SK-N-SH (cell line): ENCODE measurements around the gene SCNM1. TPM values are rescaled to one million over a fixed set of nuclear protein-coding genes. Genes with fewer than 3 reads are reported as not detected.
A peak's percentile ranks its signal among the peaks of the same experiment; 100 is the strongest.

Source experiments
- CTCF ChIA-PET: fragments of 300-600, 350-600 bp; formaldehyde crosslinking; extraction: SDS; loops from one replicate; lab custom pipeline; 2021; lab: Yijun Ruan, JAX
- POLR2A ChIA-PET: fragments of 350-600 bp; sonication (Branson Sonifier 250); formaldehyde crosslinking; extraction: SDS; loops from one replicate; lab custom pipeline; 2020; ENCODE audit warnings: antibody characterized with exemption, inconsistent platforms; lab: Yijun Ruan, JAX
- DNase-seq: peaks from one replicate; pipeline ENCODE4 v3.0.0; 2012
- H2AFZ ChIP-seq: fragments of 200-600 bp; sonication (generic); 2 replicates; pipeline ENCODE4 v1.8.1; 2016; ENCODE audit warnings: antibody characterized with exemption, mild to moderate bottlenecking, low read depth
- H3F3A ChIP-seq: fragments of 200-600 bp; sonication (generic); replicated peaks from 2 replicates; pipeline ENCODE3; 2016; ENCODE audit warnings: antibody characterized with exemption, mild to moderate bottlenecking; ENCODE audit not compliant: insufficient read depth
- H3K27ac ChIP-seq, 2 experiments: fragments of 200-500 bp in 1 of 2; fragments of 200-600 bp in 1 of 2; sonication (Bioruptor generic) in 1 of 2; sonication (generic), shearing (Covaris generic) in 1 of 2; 2 replicates each; pipeline versions ENCODE4 v1.5.1 to v1.6.1; 2014 to 2016; ENCODE audit warnings: low read depth in 2 of 2, inconsistent platforms in 1 of 2, low read length in 1 of 2, mild to moderate bottlenecking in 1 of 2, mixed read lengths in 1 of 2
- H3K27me3 ChIP-seq: fragments of 200-600 bp; sonication (generic), shearing (Covaris generic); 2 replicates; pipeline ENCODE4 v1.6.1; 2016; ENCODE audit warnings: mixed run types; ENCODE audit not compliant: insufficient read depth
- H3K36me3 ChIP-seq, 2 experiments: fragments of 200-500 bp in 1 of 2; fragments of 200-600 bp in 1 of 2; sonication (Bioruptor generic) in 1 of 2; sonication (generic) in 1 of 2; replicated peaks in 1 of 2; 2 replicates each; pipeline versions ENCODE3 to v1.5.1; 2014 to 2016; ENCODE audit warnings: low read length in 1 of 2, mild to moderate bottlenecking in 1 of 2; ENCODE audit not compliant: insufficient read depth in 2 of 2, control insufficient read depth in 1 of 2
- H3K4me1 ChIP-seq, 2 experiments: fragments of 200-500 bp in 1 of 2; fragments of 200-600 bp in 1 of 2; sonication (Bioruptor generic) in 1 of 2; sonication (generic), shearing (Covaris generic) in 1 of 2; 2 replicates each; pipeline versions ENCODE4 v1.5.1 to v1.6.1; 2014 to 2016; ENCODE audit warnings: low read depth in 1 of 2, low read length in 1 of 2, mixed run types in 1 of 2; ENCODE audit not compliant: insufficient read depth in 2 of 2, control insufficient read depth in 1 of 2
- H3K4me2 ChIP-seq: fragments of 200-600 bp; sonication (generic), shearing (Covaris generic); 2 replicates; pipeline ENCODE4 v1.6.1; 2017; ENCODE audit warnings: mixed run types
- H3K4me3 ChIP-seq, 2 experiments: fragments of 200-500 bp in 1 of 2; fragments of 200-600 bp in 1 of 2; sonication (Bioruptor generic) in 1 of 2; sonication (generic), shearing (Covaris generic) in 1 of 2; 2 replicates each; pipeline versions ENCODE4 v1.5.1 to v1.8.1; 2014 to 2016; ENCODE audit warnings: low read depth in 2 of 2, inconsistent platforms in 1 of 2, low read length in 1 of 2, mild to moderate bottlenecking in 1 of 2, mixed read lengths in 1 of 2, moderate library complexity in 1 of 2
- H3K79me2 ChIP-seq: fragments of 200-600 bp; sonication (generic); 2 replicates; pipeline ENCODE4 v1.8.1; 2017; ENCODE audit warnings: mild to moderate bottlenecking; ENCODE audit not compliant: insufficient read depth
- H3K9ac ChIP-seq: fragments of 200-600 bp; sonication (generic); 2 replicates; pipeline ENCODE4 v1.6.1; 2017; ENCODE audit warnings: mixed run types
- H3K9me2 ChIP-seq: fragments of 200-600 bp; sonication (generic); 2 replicates; pipeline ENCODE4 v1.6.1; 2017; ENCODE audit warnings: mixed run types
- H3K9me3 ChIP-seq: fragments of 200-600 bp; sonication (generic); 2 replicates; pipeline ENCODE4 v1.6.1; 2017; ENCODE audit warnings: mixed run types, mild to moderate bottlenecking, moderate library complexity
- H4K20me1 ChIP-seq: fragments of 200-600 bp; sonication (generic); 2 replicates; pipeline ENCODE4 v1.6.1; 2017; ENCODE audit warnings: mild to moderate bottlenecking, mixed run types; ENCODE audit not compliant: insufficient read depth
- CHD2 ChIP-seq: fragments of 150-350 bp; IDR thresholded peaks from 2 replicates; pipeline ENCODE4 v1.6.1; 2018; ENCODE audit warnings: low read length; ENCODE audit not compliant: partially characterized antibody
- MEF2A ChIP-seq: IDR thresholded peaks from 2 replicates; pipeline ENCODE4 v1.4.0; 2012; ENCODE audit warnings: low read depth, borderline replicate concordance
- NRF1 ChIP-seq: IDR thresholded peaks from 2 replicates; pipeline ENCODE4 v1.6.1; 2012; ENCODE audit warnings: low read depth, mild to moderate bottlenecking, low read length
- POLR2AphosphoS5 ChIP-seq: IDR thresholded peaks from 2 replicates; pipeline ENCODE4 v1.6.1; 2012; ENCODE audit warnings: low read depth, low read length
- REST ChIP-seq: IDR thresholded peaks from 2 replicates; pipeline ENCODE4 v1.6.1; 2012; ENCODE audit warnings: mild to moderate bottlenecking, low read depth, low read length, moderate library complexity
- RFX5 ChIP-seq: IDR thresholded peaks from 2 replicates; pipeline ENCODE4 v1.6.1; 2012; ENCODE audit warnings: mild to moderate bottlenecking, improper control_type of control experiment, low read length
- TCF12 ChIP-seq: IDR thresholded peaks from 2 replicates; pipeline ENCODE4 v1.4.0; 2012
- WGBS: methylation state at CpG from one replicate; pipeline ENCODE4 v1.1.6; 2017; ENCODE audit warnings: low lambda C conversion rate; 5-methylcytosine and 5-hydroxymethylcytosine counted together
- polyA plus RNA-seq, 3 experiments: library from polyadenylated mRNA; depleted of rRNA; stranded (reverse); fragments of >200 nt; gene quantifications; 2 replicates each; pipeline ENCODE4 v1.2.3, GENCODE V29; 2012

The SCNM1 gene
- polyA plus RNA-seq, 1 of the 3 experiments (the other 2 are of a cell fraction), result 27.8 TPM

GRCh38 chr1:151164732-151165280 is 1.1 kb upstream of the SCNM1 start:
- Histone ChIP-seq H3K27me3 (no peaks in the 10 kb centered on the region), H3K9ac (peak overlapping the region; percentile 83), H4K20me1 (no peaks in the 10 kb centered on the region), H3K79me2 (peaks cover 40% of the 10 kb centered on the region), H3K27ac (peak overlapping the region; percentile 63 to 92; a peak in 3 of 4 replicates), H2AFZ (peak overlapping the region; percentile 89), H3K4me3 (peak overlapping the region; percentile 84 to 86), H3F3A (no peaks in the 10 kb centered on the region), H3K9me3 (no peaks in the 10 kb centered on the region), H3K4me2 (peak overlapping the region; percentile 95), H3K4me1 (peaks cover 4 to 15% of the 10 kb centered on the region in 2 experiments; a peak in 2 of 4 replicates), H3K36me3 (peaks cover 18 to 35% of the 10 kb centered on the region in 2 experiments), H3K9me2 (no peaks in the 10 kb centered on the region)
- ChIA-PET POLR2A (interaction anchor here (0.9 kb wide), 1 partner anchor 25 kb away, joined by 4 read pairs; the partner anchor contains the start of gene VPS72), CTCF (interaction anchor here (0.7 to 1.8 kb wide), 8 partner anchors 9 to 176 kb away, joined by 3 to 12 read pairs (median 4); partner anchors contain the start of genes CDC42SE1, GABPB2, TMOD4 and TNFAIP8L2)
- TF ChIP-seq TCF12, result no peak
- TF ChIP-seq CHD2, result no peak
- no peak for TF ChIP-seq MEF2A
- WGBS, result 23% methylated on average over 6 of the region's 11 CpGs
- no peak for DNase-seq

DNA sequence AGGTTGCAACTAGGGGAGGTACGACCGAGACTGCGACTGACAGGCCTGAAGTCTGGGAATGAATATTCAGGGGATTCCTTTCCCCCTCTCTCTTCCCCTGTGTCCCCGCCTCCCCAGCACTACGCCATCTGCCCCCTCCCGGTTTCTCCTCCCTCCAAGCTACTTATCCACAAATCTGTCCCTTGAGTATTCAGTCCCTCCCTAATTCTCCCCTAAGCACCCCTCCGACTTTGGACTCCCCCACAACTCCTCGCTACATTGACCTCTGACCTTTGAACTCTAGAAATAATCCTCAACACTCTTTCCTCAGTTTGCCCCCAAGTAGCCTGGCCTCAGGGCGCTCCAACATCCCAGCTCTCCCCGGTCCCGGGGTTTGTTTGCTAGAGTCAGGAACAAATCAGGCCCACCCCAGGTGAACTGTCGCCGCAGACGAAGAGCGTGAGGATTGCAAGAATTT is 635 bp upstream of the SCNM1 start:
- Histone ChIP-seq H3K27me3 (no peaks in the 10 kb centered on the region), H3K4me2 (peak overlapping the region; percentile 95), H3K36me3 (peaks cover 17 to 35% of the 10 kb centered on the region in 2 experiments), H3K9me2 (no peaks in the 10 kb centered on the region), H3K79me2 (peaks cover 40% of the 10 kb centered on the region), H2AFZ (peak overlapping the region; percentile 89), H3K4me1 (peaks cover 4 to 15% of the 10 kb centered on the region in 2 experiments; a peak in 2 of 4 replicates), H3F3A (no peaks in the 10 kb centered on the region), H3K9ac (peak overlapping the region; percentile 83), H4K20me1 (no peaks in the 10 kb centered on the region), H3K9me3 (no peaks in the 10 kb centered on the region), H3K4me3 (peak overlapping the region; percentile 84 to 86), H3K27ac (peak overlapping the region; percentile 63 to 92; a peak in 3 of 4 replicates)
- WGBS, result 3% methylated on average over 14 of the region's 15 CpGs
- no peak for TF ChIP-seq RFX5
- peak; percentile 33; the same call in 1 of the 2 replicates for TF ChIP-seq POLR2AphosphoS5
- CTCF ChIA-PET, result interaction anchor here (0.7 to 1.8 kb wide), 8 partner anchors 9 to 176 kb away, joined by 3 to 12 read pairs (median 4); partner anchors contain the start of genes CDC42SE1, GABPB2, TMOD4 and TNFAIP8L2
- POLR2A ChIA-PET, result interaction anchor here (0.9 kb wide), 1 partner anchor 24 kb away, joined by 4 read pairs; the partner anchor contains the start of gene VPS72
- DNase-seq, result peak; percentile 67

- 2% methylated on average over 15 of the region's 15 CpGs for WGBS
These were observed 587 bp downstream of the SCNM1 start for GRCh38 chr1:151166505-151166956.

More at GRCh38 chr1:151166505-151166956, 587 bp downstream of the SCNM1 start:
- Histone ChIP-seq H3K9me2 (no peaks in the 10 kb centered on the region), H3K9me3 (no peaks in the 10 kb centered on the region), H3K4me3 (peak overlapping the region; percentile 84 to 86), H3K27ac (peak overlapping the region; percentile 76 to 85), H3K4me2 (peak overlapping the region; percentile 93), H3F3A (no peaks in the 10 kb centered on the region), H3K79me2 (peaks cover 40% of the 10 kb centered on the region), H3K4me1 (peaks cover 4 to 15% of the 10 kb centered on the region in 2 experiments; a peak in 2 of 4 replicates), H2AFZ (peak overlapping the region; percentile 85), H4K20me1 (no peaks in the 10 kb centered on the region), H3K27me3 (no peaks in the 10 kb centered on the region), H3K9ac (peak overlapping the region; percentile 81), H3K36me3 (peaks cover 17 to 33% of the 10 kb centered on the region in 2 experiments)
- POLR2A ChIA-PET, result interaction anchor here (0.6 to 1.0 kb wide), 3 partner anchors 23 to 96 kb away, joined by 3 to 4 read pairs (median 3); partner anchors contain the start of gene GABPB2
- peak; percentile 47 for DNase-seq
- CTCF ChIA-PET, result interaction anchor here (0.6 to 1.3 kb wide), 4 partner anchors 9 to 67 kb away, joined by 3 to 5 read pairs (median 4); partner anchors contain the start of genes TMOD4 and VPS72
- TF ChIP-seq NRF1 (no peak), REST (0 out of 2 replicates have a peak, but pooled peaks have one; percentile 16)
- TF ChIP-seq, all 33 proteins: peak for 1
